Hippocampal formation (tissue), 2 donors: Measurements from ENCODE around the gene ARMCX4.
"Not testable (repeated sequence)": the region's sequence is repeated elsewhere in the genome, so short reads cannot be mapped to it uniquely, and the experiment has no call there.

Experiments
- DNase-seq, 2 donors: peaks; one replicate each; lab custom pipeline; 2025; lab: John Stamatoyannopoulos, UW

ARMCX4 gene

DNA sequence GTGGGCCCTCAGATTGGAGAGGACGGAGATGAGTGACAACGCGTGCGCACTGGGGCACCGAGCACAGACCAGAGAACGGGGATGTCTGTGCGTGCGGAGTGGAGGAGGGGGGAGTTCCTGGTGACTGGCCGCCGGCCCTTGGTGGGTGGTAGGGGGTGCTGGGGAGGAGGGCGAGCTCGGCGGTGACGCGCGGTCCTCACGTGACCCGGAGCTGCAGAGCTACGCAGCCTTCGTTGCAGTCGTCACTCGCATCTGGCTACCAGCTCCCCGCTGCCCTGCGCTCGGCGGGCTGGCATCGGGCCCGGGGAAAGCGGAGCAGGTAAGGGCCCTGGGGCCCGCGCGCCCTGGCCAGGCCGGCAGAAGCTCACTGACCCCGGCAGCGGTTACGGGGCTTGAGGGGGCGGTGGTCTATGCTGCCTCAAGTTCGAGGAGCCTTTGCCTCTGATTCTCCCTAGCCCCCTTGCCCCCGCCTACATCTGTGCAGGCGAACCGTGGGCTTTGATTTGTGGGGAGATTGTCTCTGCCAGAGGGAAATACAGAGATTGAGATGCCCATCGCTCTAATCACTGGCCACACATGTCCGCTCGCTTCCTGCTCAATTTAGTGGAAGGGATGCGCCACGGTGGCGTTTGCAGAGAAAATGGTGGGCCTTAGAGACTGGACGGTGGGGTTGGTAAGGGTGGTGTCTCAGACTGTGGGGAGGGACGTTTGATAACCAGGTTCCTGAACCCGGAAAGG lies at the start of gene ARMCX4:
Gene ARMCX4 (plus strand): TSS at position 245 of the 738 bp plus-strand sequence. CDS start 3,134 bp downstream, outside the sequence.
- DNase-seq = peak; percentile 34 to 45

GRCh38 chrX:101442085-101442484 lies 43.2 kb upstream of the ARMCX4 start:
- no peak for DNase-seq

DNA sequence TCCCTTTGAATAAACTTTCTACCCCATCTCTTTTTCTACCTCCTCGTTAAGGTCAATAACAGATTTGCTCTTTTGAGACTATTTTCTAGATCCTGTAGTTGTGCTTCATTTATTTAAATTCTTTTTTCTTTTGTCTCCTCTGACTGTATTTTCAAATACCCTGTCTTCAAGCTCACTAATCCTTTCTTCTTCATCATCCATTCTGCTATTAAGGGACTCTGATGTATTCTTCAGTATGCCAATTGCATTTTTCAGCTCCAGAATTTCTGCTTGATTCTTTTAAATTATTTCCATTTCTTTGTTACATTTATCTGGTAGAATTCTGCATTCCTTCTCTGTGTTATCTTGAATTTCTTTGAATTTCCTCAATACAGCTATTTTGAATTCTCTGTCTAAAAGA lies 36.0 kb upstream of the ARMCX4 start:
- no peak for DNase-seq

DNA sequence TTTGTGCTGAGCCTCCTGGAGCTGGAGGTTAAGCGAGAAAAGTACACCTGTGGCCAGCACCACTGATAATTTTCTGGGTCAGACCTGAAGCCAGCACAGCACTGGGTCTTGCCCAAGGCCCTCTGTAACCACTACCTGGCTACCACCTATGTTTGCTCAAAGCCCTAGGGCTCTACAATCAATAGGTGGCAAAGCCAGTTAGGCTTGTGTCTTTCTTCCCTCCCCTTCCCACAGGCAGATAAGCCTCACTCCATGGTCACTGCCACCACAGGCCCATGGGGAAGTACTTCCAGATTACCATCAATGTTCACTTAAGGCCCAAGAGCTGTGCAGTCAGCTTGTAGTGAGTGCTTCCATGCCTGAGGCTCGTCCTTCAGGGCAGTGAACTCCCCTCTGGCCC lies 35.2 kb upstream of the ARMCX4 start:
- no peak for DNase-seq

DNA sequence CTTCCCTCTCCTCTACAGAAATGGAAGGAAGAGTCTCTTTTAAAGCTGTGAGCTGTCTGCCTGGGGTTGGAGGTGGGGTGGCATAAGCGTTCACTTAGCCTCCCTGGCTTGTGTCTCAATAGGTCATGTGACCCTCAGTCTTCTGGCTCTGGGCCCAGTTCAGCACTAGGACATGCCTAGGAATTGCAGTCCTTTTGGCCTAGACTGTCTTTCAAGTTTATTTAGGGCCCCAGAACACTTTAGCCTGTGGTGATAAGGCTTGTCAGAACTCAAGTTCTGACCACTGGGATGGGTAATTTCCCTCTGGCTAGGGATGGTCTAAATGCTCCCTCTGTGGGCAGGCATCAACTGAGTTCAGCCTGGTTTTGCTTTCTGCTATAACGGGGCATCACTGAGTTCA lies 34.3 kb upstream of the ARMCX4 start:
- DNase-seq = no peak

- no peak for DNase-seq
Measured at GRCh38 chrX:101452056-101452455, 33.2 kb upstream of the ARMCX4 start.

GRCh38 chrX:101460669-101461068 lies 24.6 kb upstream of the ARMCX4 start:
- no peak for DNase-seq

- DNase-seq = no peak
Measured at GRCh38 chrX:101462892-101463291, 22.4 kb upstream of the ARMCX4 start.

DNA sequence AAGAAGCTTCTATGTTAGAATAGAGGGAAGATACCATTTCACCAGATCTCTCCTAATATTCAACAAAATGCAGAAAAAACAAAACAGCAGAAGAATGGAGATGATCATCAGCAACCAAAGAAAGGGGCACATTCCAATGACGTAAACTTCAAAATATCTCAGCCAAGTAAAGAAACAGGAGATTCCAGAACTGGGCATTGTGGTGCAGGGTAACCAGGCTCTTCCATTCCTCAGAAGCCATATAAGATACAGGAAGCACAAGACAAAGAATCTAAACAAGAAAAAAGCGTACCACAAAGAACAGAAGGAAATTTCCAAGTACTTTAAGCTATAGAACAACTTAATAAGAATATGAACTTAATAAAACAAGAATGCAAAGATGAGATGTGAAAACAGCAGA lies 6.9 kb upstream of the ARMCX4 start:
- DNase-seq = no peak

DNA sequence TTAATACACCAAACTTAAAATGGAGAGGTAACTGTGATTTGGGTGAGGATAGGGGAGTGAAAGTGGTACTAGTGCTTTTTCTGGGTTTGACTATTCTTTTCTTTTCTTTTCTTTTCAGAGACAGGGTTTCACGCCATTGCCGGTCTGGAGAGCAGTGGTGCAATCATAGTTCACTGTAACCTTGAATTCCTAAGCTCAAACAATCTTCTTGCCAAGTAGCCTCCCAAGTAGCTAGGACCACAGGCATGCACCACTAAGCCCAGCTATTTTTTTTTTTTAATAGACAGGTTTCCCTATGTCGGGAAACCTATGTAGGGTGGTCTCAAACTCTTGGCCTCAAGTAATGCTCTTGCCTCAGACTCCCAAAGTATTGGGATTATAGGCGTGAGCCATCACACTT lies 3.0 kb upstream of the ARMCX4 start:
- no peak for DNase-seq

DNA sequence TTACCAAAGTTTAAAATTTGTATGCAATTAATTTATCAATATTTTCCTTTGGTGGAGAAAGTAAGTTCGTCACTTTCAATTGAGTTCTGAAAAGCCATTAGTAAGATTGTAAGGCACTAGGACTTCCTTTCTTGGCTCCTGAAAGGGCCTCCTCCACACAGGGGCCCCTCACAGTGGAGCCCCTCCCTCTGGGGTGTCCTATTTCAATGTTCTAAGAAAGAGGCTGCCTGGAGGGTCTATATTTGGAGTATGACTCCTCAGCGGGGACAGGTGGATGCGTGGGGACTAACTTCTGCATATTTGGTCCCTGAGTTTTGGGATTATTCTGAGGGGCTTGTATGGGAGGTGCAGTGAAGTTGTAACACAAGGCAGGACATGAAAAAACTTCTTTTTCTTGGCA lies 1.6 kb upstream of the ARMCX4 start:
- no peak for DNase-seq

GRCh38 chrX:101484135-101484534 lies 1.1 kb upstream of the ARMCX4 start:
- DNase-seq = no peak

DNA sequence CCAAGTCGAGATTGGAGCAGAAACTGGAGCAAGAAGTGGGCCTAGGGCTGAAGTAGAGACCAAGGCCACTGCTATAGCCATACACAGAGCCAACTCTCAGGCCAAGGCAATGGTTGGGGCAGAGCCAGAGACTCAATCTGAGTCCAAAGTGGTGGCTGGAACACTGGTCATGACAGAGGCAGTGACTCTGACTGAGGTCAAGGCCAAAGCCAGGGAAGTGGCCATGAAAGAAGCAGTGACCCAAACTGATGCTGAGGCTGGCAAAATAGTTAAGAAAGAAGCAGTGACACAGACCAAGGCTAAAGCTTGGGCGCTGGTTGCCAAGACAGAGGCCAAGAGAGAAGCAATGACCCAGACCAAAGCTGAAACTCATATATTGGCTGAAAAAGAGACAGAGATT lies 3.5 kb downstream of the ARMCX4 start:
- DNase-seq = no peak

- no peak for DNase-seq
Measured at GRCh38 chrX:101491943-101492342, 6.7 kb downstream of the ARMCX4 start.

DNA sequence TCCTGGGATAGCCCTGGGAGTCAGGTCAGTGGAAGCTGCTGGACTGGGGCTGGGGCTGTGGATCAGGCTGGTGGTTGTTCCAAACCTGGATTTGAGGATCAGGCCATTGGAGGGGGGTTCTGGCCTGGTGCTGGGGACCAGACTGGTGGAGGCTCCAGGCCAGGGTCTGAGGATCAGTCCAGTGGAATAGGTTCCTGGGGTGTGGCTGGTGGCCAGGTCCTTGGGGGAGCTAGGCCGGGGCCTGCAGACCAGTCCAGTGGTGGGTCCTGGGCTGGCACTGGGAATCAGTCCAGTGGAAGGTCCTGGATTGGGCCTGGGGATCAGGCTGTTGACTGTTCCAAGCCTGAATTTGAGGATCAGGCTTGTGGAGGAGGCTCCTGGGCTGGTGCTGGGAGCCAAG lies 8.0 kb downstream of the ARMCX4 start:
- no peak for DNase-seq

DNA sequence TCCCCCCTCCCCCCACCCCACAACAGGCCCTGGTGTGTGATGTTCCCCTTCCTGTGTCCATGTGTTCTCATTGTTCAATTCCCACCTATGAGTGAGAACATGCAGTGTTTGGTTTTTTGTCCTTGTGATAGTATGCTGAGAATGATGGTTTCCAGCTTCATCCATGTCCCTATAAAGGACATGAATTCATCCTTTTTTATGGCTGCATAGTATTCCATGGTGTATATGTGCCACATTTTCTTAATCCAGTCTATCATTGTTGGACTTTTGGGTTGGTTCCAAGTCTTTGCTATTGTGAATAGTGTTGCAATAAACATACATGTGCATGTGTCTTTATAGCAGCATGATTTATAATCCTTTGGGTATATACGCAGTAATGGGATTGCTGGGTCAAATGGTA lies 17.7 kb downstream of the ARMCX4 start:
- DNase-seq = not testable (repeated sequence)

DNA sequence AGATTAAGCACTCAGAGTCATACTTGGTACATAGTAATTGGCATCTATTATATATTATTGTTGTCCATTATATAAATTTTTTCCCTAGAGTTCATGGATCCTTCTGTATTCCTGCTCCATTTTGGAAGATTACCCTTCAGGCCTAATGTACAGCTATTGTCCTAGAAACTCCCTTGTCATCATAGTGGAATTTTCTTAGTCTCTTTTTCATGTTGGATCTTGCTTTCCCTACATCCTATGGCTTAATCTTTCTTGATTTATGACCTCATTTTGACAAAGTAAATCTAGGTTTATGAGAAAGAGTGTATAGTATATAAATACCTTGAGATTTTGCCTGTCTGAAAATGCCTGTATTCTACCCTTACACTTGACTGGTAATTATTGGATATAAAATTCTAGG lies 22.1 kb downstream of the ARMCX4 start:
- DNase-seq = no peak

GRCh38 chrX:101507986-101508385 lies 22.7 kb downstream of the ARMCX4 start:
- DNase-seq = no peak

DNA sequence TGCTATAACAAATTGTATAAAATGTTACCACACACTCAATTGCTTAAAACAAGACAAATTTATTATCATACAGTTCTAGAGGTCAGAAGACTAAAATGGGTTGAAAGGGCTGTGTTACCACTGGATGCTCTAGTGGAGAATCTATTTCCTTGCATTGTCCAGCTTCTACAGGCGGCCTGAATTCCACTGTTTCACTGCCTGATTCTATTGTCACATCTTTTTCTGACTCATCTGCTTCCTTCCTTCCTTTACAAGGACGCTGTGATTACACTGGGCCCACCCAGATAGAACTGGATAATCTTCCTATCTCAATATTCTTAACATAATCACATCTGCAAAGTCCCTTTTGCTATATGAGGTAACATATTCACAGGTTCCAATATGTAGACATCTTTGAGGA lies 45.7 kb downstream of the ARMCX4 start:
- no peak for DNase-seq
